Mesendoderm (in vitro differentiated cells): Measurements from ENCODE around the gene B3GAT3.
A peak's percentile ranks its signal among the peaks of the same experiment; 100 is the strongest.
"Not testable (repeated sequence)": the region's sequence is repeated elsewhere in the genome, so short reads cannot be mapped to it uniquely, and the experiment has no call there.

Experiments
- DNase-seq: peaks from one replicate; pipeline ENCODE4 v3.0.0; 2013
- H2AK5ac ChIP-seq: 2 replicates; pipeline ENCODE4 v1.6.1; 2013; ENCODE audit warnings: low read length, inconsistent platforms
- H2BK120ac ChIP-seq: 2 replicates; pipeline ENCODE4 v1.6.1; 2013; ENCODE audit warnings: low read depth, mild to moderate bottlenecking, low read length, moderate library complexity, mixed read lengths
- H2BK15ac ChIP-seq: replicated peaks from 2 replicates; pipeline ENCODE4 v1.6.1; 2013; ENCODE audit warnings: low read depth, mild to moderate bottlenecking, moderate library complexity
- H2BK5ac ChIP-seq: 2 replicates; pipeline ENCODE4 v1.6.1; 2013; ENCODE audit warnings: low read length, inconsistent platforms
- H3K18ac ChIP-seq: 2 replicates; pipeline ENCODE4 v1.6.1; 2013; ENCODE audit warnings: mild to moderate bottlenecking, low read length, mixed read lengths
- H3K23ac ChIP-seq: one replicate; pipeline ENCODE4 v1.6.1; 2013; ENCODE audit warnings: low read length
- H3K27ac ChIP-seq: 2 replicates; pipeline ENCODE4 v1.5.1; 2013; ENCODE audit warnings: low read depth, mild to moderate bottlenecking, inconsistent platforms, low read length, moderate library complexity
- H3K27me3 ChIP-seq: 2 replicates; pipeline ENCODE4 v1.6.1; 2013; ENCODE audit warnings: low read length, control low read depth, mild to moderate bottlenecking, inconsistent platforms; ENCODE audit not compliant: insufficient read depth, poor library complexity
- H3K36me3 ChIP-seq: 2 replicates; pipeline ENCODE4 v1.6.1; 2013; ENCODE audit warnings: low read length, inconsistent platforms; ENCODE audit not compliant: control insufficient read depth, insufficient read depth
- H3K4ac ChIP-seq: one replicate; pipeline ENCODE4 v1.6.1; 2013; ENCODE audit warnings: low read depth, mild to moderate bottlenecking, low read length, moderate library complexity
- H3K4me1 ChIP-seq: 2 replicates; pipeline ENCODE4 v1.6.1; 2013; ENCODE audit warnings: low read depth, low read length, inconsistent platforms; ENCODE audit not compliant: control insufficient read depth
- H3K4me2 ChIP-seq: 2 replicates; pipeline ENCODE4 v1.6.1; 2013; ENCODE audit warnings: low read length
- H3K4me3 ChIP-seq: 2 replicates; pipeline ENCODE4 v1.5.1; 2013; ENCODE audit warnings: mild to moderate bottlenecking, low read length
- H3K56ac ChIP-seq: one replicate; pipeline ENCODE4 v1.6.1; 2013; ENCODE audit warnings: low read length
- H3K79me1 ChIP-seq: 2 replicates; pipeline ENCODE4 v1.6.1; 2013; ENCODE audit warnings: low read length, inconsistent platforms
- H3K79me2 ChIP-seq: 2 replicates; pipeline ENCODE4 v1.6.1; 2013; ENCODE audit warnings: mild to moderate bottlenecking, low read length; ENCODE audit not compliant: control insufficient read depth, insufficient read depth
- H3K9ac ChIP-seq: 2 replicates; pipeline ENCODE4 v1.6.1; 2013; ENCODE audit warnings: low read length, inconsistent platforms
- H4K5ac ChIP-seq: one replicate; pipeline ENCODE4 v1.6.1; 2013; ENCODE audit warnings: low read length
- H4K8ac ChIP-seq: one replicate; pipeline ENCODE4 v1.6.1; 2013; ENCODE audit warnings: low read depth, mild to moderate bottlenecking, control low read depth, low read length, moderate library complexity
- whole genome bisulfite sequencing: extraction: QIAGEN DNeasy Blood & Tissue Kit; methylation state at CpG from one replicate; pipeline ENCODE4 v1.1.7; 2013; ENCODE audit warnings: low lambda C conversion rate, missing lambda C conversion rate; ENCODE audit not compliant: insufficient coverage; ENCODE audit errors: extremely low coverage; 5-methylcytosine and 5-hydroxymethylcytosine counted together

B3GAT3 gene

GRCh38 chr11:62632492-62632891 lies 10.7 kb upstream of the B3GAT3 start:
- Histone ChIP-seq H2BK120ac (no peak overlapping the region), H3K79me2 (no peaks in the 10 kb centered on the region), H3K9ac (no peak overlapping the region), H3K79me1 (no peaks in the 10 kb centered on the region), H2BK5ac (no peak overlapping the region), H3K4me1 (no peaks in the 10 kb centered on the region), H3K27me3 (no peaks in the 10 kb centered on the region), H3K18ac (no peak overlapping the region), H3K23ac (no peak overlapping the region), H3K4me3 (no peak overlapping the region), H2BK15ac (no peak overlapping the region), H3K27ac (no peak overlapping the region), H3K56ac (no peak overlapping the region), H3K4ac (no peak overlapping the region), H4K5ac (no peak overlapping the region), H4K8ac (no peak overlapping the region), H2AK5ac (no peak overlapping the region), H3K4me2 (no peak overlapping the region), H3K36me3 (peaks cover 36% of the 10 kb centered on the region)
- no peak for DNase-seq
- no CpG with 5 or more reads among the region's 6 CpGs for WGBS

GRCh38 chr11:62627713-62628112 lies 5.9 kb upstream of the B3GAT3 start:
- Histone ChIP-seq H3K79me1 (no peaks in the 10 kb centered on the region), H3K4me1 (no peaks in the 10 kb centered on the region), H4K5ac (no peak overlapping the region), H3K9ac (no peak overlapping the region), H3K4ac (no peak overlapping the region), H3K23ac (no peak overlapping the region), H2BK5ac (no peak overlapping the region), H3K79me2 (no peaks in the 10 kb centered on the region), H3K27me3 (no peaks in the 10 kb centered on the region), H2BK120ac (no peak overlapping the region), H3K36me3 (peaks cover 34% of the 10 kb centered on the region), H2BK15ac (no peak overlapping the region), H3K56ac (no peak overlapping the region), H2AK5ac (no peak overlapping the region), H3K4me2 (no peak overlapping the region), H3K18ac (no peak overlapping the region), H3K4me3 (no peak overlapping the region), H3K27ac (no peak overlapping the region), H4K8ac (no peak overlapping the region)
- no peak for DNase-seq
- no CpG with 5 or more reads among the region's 3 CpGs for WGBS

- no peak overlapping the region for H3K18ac ChIP-seq
- H3K4me2 ChIP-seq, result peak overlapping the region; percentile 45
- peaks cover 15% of the 10 kb centered on the region for H3K36me3 ChIP-seq
- peak overlapping the region; percentile 64 for H3K27ac ChIP-seq
- H3K23ac ChIP-seq, result no peak overlapping the region
- no peak overlapping the region for H2BK120ac ChIP-seq
- peak overlapping the region; percentile 61 for H3K56ac ChIP-seq
- H3K4me3 ChIP-seq, result no peak overlapping the region
- no peaks in the 10 kb centered on the region for H3K79me2 ChIP-seq
- no peak overlapping the region for H2BK15ac ChIP-seq
- peaks cover 2% of the 10 kb centered on the region for H3K4me1 ChIP-seq
- H3K4ac ChIP-seq, result no peak overlapping the region
- no peak overlapping the region for H2BK5ac ChIP-seq
- H3K27me3 ChIP-seq, result no peaks in the 10 kb centered on the region
- no peak overlapping the region for H4K8ac ChIP-seq
- peak overlapping the region; percentile 47 for H3K9ac ChIP-seq
- no peak overlapping the region for H4K5ac ChIP-seq
- no peaks in the 10 kb centered on the region for H3K79me1 ChIP-seq
- WGBS, result no CpG with 5 or more reads among the region's 7 CpGs
- peak; percentile 83 for DNase-seq
- H2AK5ac ChIP-seq, result no peak overlapping the region
Observed at GRCh38 chr11:62622476-62623089, 797 bp upstream of the B3GAT3 start.

- H3K27ac ChIP-seq, result peak overlapping the region; percentile 85
Observed at GRCh38 chr11:62621027-62621566, 689 bp downstream of the B3GAT3 start.

GRCh38 chr11:62616957-62617356 lies 4.8 kb downstream of the B3GAT3 start:
- H3K79me2 ChIP-seq, result not testable (repeated sequence)

More at GRCh38 chr11:62621027-62621566, 689 bp downstream of the B3GAT3 start:
- Histone ChIP-seq H3K18ac (peak overlapping the region; percentile 86), H2AK5ac (peak overlapping the region; percentile 7), H3K4me2 (peak overlapping the region; percentile 53), H3K79me1 (no peaks in the 10 kb centered on the region), H3K27me3 (no peaks in the 10 kb centered on the region), H3K4me1 (peaks cover 2% of the 10 kb centered on the region), H4K8ac (no peak overlapping the region), H3K9ac (peak overlapping the region; percentile 98), H2BK5ac (peak overlapping the region; percentile 56), H3K4ac (peak overlapping the region; percentile 77), H3K4me3 (peak overlapping the region; percentile 94), H3K79me2 (no peaks in the 10 kb centered on the region), H4K5ac (no peak overlapping the region), H2BK120ac (no peak overlapping the region), H3K36me3 (peaks cover 12% of the 10 kb centered on the region), H2BK15ac (no peak overlapping the region), H3K56ac (peak overlapping the region; percentile 96), H3K23ac (no peak overlapping the region)
- WGBS, result no CpG with 5 or more reads among the region's 8 CpGs
- DNase-seq, result no peak

GRCh38 chr11:62615521-62615920 lies 6.3 kb downstream of the B3GAT3 start:
- DNase-seq, result no peak
- no peak overlapping the region for H3K27ac ChIP-seq
- H3K4me3 ChIP-seq, result no peak overlapping the region
- H3K27me3 ChIP-seq, result no peaks in the 10 kb centered on the region
- no peak overlapping the region for H3K23ac ChIP-seq
- no peak overlapping the region for H3K4me2 ChIP-seq
- no peak overlapping the region for H4K8ac ChIP-seq
- no peaks in the 10 kb centered on the region for H3K36me3 ChIP-seq
- no peak overlapping the region for H2BK5ac ChIP-seq
- peaks cover 6% of the 10 kb centered on the region for H3K4me1 ChIP-seq
- peak overlapping the region; percentile 2 for H3K56ac ChIP-seq
- H2BK15ac ChIP-seq, result no peak overlapping the region
- no CpG with 5 or more reads among the region's 7 CpGs for WGBS
- no peak overlapping the region for H3K4ac ChIP-seq
- no peak overlapping the region for H2AK5ac ChIP-seq
- no peak overlapping the region for H2BK120ac ChIP-seq
- no peak overlapping the region for H3K9ac ChIP-seq
- H3K18ac ChIP-seq, result no peak overlapping the region
- H4K5ac ChIP-seq, result no peak overlapping the region
- no peaks in the 10 kb centered on the region for H3K79me1 ChIP-seq
- H3K79me2 ChIP-seq, result no peaks in the 10 kb centered on the region

More at GRCh38 chr11:62616957-62617356, 4.8 kb downstream of the B3GAT3 start:
- H3K79me1 ChIP-seq, H2AK5ac ChIP-seq, H4K8ac ChIP-seq, H3K27ac ChIP-seq, H3K4me3 ChIP-seq, H3K9ac ChIP-seq, H2BK120ac ChIP-seq, DNase-seq, H3K36me3 ChIP-seq, H3K27me3 ChIP-seq, H3K23ac ChIP-seq, H2BK15ac ChIP-seq, H3K4me2 ChIP-seq, H2BK5ac ChIP-seq, H3K18ac ChIP-seq, H3K4ac ChIP-seq, H4K5ac ChIP-seq, H3K56ac ChIP-seq, H3K4me1 ChIP-seq: not testable (repeated sequence)
- WGBS, result no CpG with 5 or more reads among the region's 14 CpGs
